ENCODE results near the gene SLCO3A1.

Gene SLCO3A1

GRCh38 chr15:92143765-92144164, 290.3 kb downstream of the SLCO3A1 start:
- no peak for DNase-seq

GRCh38 chr15:92146511-92147150, 293.1 kb downstream of the SLCO3A1 start:
- DNase-seq: no peak

GRCh38 chr15:92149029-92149428, 295.5 kb downstream of the SLCO3A1 start:
- no peak for DNase-seq

GRCh38 chr15:92149465-92149864, 296.0 kb downstream of the SLCO3A1 start:
- no peak for DNase-seq

- DNase-seq: no peak
Measured at GRCh38 chr15:92151168-92151567, 297.7 kb downstream of the SLCO3A1 start.

GRCh38 chr15:92151741-92152140, 298.2 kb downstream of the SLCO3A1 start:
- DNase-seq: no peak

- no peak for DNase-seq
Measured at GRCh38 chr15:92152983-92153382, 299.5 kb downstream of the SLCO3A1 start.

GRCh38 chr15:92153620-92154019, 300.1 kb downstream of the SLCO3A1 start:
- no peak for DNase-seq

GRCh38 chr15:92155934-92156333, 302.4 kb downstream of the SLCO3A1 start:
- DNase-seq: no peak

- no peak for DNase-seq
Measured at GRCh38 chr15:92157666-92158298, 304.3 kb downstream of the SLCO3A1 start.

- DNase-seq: no peak
Measured at GRCh38 chr15:92158426-92158825, 304.9 kb downstream of the SLCO3A1 start.

GRCh38 chr15:92159481-92159880, 306.0 kb downstream of the SLCO3A1 start:
- DNase-seq: no peak

GRCh38 chr15:92159906-92160841, 306.7 kb downstream of the SLCO3A1 start:
- no peak for DNase-seq

GRCh38 chr15:92161039-92161670, 307.6 kb downstream of the SLCO3A1 start:
- no peak for DNase-seq

GRCh38 chr15:92162657-92163056, 309.1 kb downstream of the SLCO3A1 start:
- no peak for DNase-seq

- DNase-seq: no peak
Measured at GRCh38 chr15:92163641-92164040, 310.1 kb downstream of the SLCO3A1 start.

GRCh38 chr15:92164327-92165000, 311.0 kb downstream of the SLCO3A1 start:
- DNase-seq: no peak

- DNase-seq: no peak
Measured at GRCh38 chr15:92165001-92165346, 311.5 kb downstream of the SLCO3A1 start.

GRCh38 chr15:92166029-92166428, 312.5 kb downstream of the SLCO3A1 start:
- no peak for DNase-seq

- no peak for DNase-seq
Measured at GRCh38 chr15:92166751-92167405, 313.4 kb downstream of the SLCO3A1 start.

- DNase-seq: no peak
Measured at GRCh38 chr15:92167451-92167850, 313.9 kb downstream of the SLCO3A1 start.

- no peak for DNase-seq
Measured at GRCh38 chr15:92168066-92168683, 314.7 kb downstream of the SLCO3A1 start.

Data from SHP77 treated with DMSO at 0.1 percent for 48 hours (cell line).